HEK293 (cell line): Measurements from ENCODE around the gene C3.

ENCODE experiments used
- EGR2 ChIP-seq: fragments of 450-650 bp; formaldehyde crosslinking; IDR thresholded peaks from 2 replicates; pipeline ENCODE4 v1.5.1; 2016; ENCODE audit warnings: low read depth, missing biosample characterization, missing genetic modification characterization
- GLIS1 ChIP-seq: fragments of 450-650 bp; formaldehyde crosslinking; IDR thresholded peaks from 2 replicates; pipeline ENCODE4 v1.5.1; 2016; ENCODE audit warnings: missing biosample characterization, missing genetic modification characterization
- GLIS2 ChIP-seq: fragments of 450-650 bp; formaldehyde crosslinking; IDR thresholded peaks from 2 replicates; pipeline ENCODE4 v1.5.1; 2016; ENCODE audit warnings: missing biosample characterization, missing genetic modification characterization
- KLF1 ChIP-seq: fragments of 450-650 bp; formaldehyde crosslinking; IDR thresholded peaks from 2 replicates; pipeline ENCODE4 v1.5.1; 2016; ENCODE audit warnings: missing biosample characterization, missing genetic modification characterization
- KLF10 ChIP-seq: fragments of 450-650 bp; IDR thresholded peaks from 2 replicates; pipeline ENCODE4 v1.5.1; 2018; ENCODE audit warnings: missing biosample characterization, mild to moderate bottlenecking, missing genetic modification characterization
- KLF16 ChIP-seq: fragments of 450-650 bp; formaldehyde crosslinking; IDR thresholded peaks from 2 replicates; pipeline ENCODE4 v1.5.1; 2017; ENCODE audit warnings: missing biosample characterization, missing genetic modification characterization
- KLF7 ChIP-seq: fragments of 450-650 bp; formaldehyde crosslinking; IDR thresholded peaks from 2 replicates; pipeline ENCODE4 v1.5.1; 2016; ENCODE audit warnings: missing biosample characterization, missing genetic modification characterization, borderline replicate concordance
- KLF8 ChIP-seq: fragments of 450-650 bp; formaldehyde crosslinking; IDR thresholded peaks from 2 replicates; pipeline ENCODE4 v1.5.1; 2016; ENCODE audit warnings: missing biosample characterization, missing genetic modification characterization
- KLF9 ChIP-seq: fragments of 450-650 bp; formaldehyde crosslinking; IDR thresholded peaks from 2 replicates; pipeline ENCODE4 v1.5.1; 2016; ENCODE audit warnings: missing biosample characterization, missing genetic modification characterization, low read depth
- PATZ1 ChIP-seq: fragments of 450-650 bp; formaldehyde crosslinking; IDR thresholded peaks from 2 replicates; pipeline ENCODE4 v1.5.1; 2016; ENCODE audit warnings: missing biosample characterization, missing genetic modification characterization
- SALL2 ChIP-seq: fragments of 450-650 bp; formaldehyde crosslinking; IDR thresholded peaks from 2 replicates; pipeline ENCODE4 v1.5.0; 2017; ENCODE audit warnings: missing biosample characterization, mild to moderate bottlenecking, missing genetic modification characterization, borderline replicate concordance
- SCRT2 ChIP-seq: fragments of 450-650 bp; formaldehyde crosslinking; IDR thresholded peaks from 2 replicates; pipeline ENCODE4 v1.5.1; 2016; ENCODE audit warnings: missing biosample characterization, missing genetic modification characterization
- SP2 ChIP-seq: fragments of 450-650 bp; formaldehyde crosslinking; IDR thresholded peaks from 2 replicates; pipeline ENCODE4 v1.5.1; 2016; ENCODE audit warnings: missing biosample characterization, missing genetic modification characterization
- TCF7L2 ChIP-seq: IDR thresholded peaks from 2 replicates; pipeline ENCODE4 v1.6.1; 2011; ENCODE audit warnings: low read depth, mild to moderate bottlenecking, inconsistent platforms, low read length, moderate library complexity, borderline replicate concordance
- YY2 ChIP-seq: fragments of 450-650 bp; formaldehyde crosslinking; IDR thresholded peaks from 2 replicates; pipeline ENCODE4 v1.5.1; 2016; ENCODE audit warnings: missing biosample characterization, missing genetic modification characterization
- ZBTB8A ChIP-seq: fragments of 450-650 bp; formaldehyde crosslinking; IDR thresholded peaks from 2 replicates; pipeline ENCODE4 v1.5.1; 2016; ENCODE audit warnings: missing biosample characterization, missing genetic modification characterization
- ZEB2 ChIP-seq: fragments of 450-650 bp; formaldehyde crosslinking; IDR thresholded peaks from 2 replicates; pipeline ENCODE4 v1.5.1; 2016; ENCODE audit warnings: missing biosample characterization, missing genetic modification characterization
- ZFP3 ChIP-seq: fragments of 450-650 bp; formaldehyde crosslinking; IDR thresholded peaks from 2 replicates; pipeline ENCODE4 v1.5.1; 2016; ENCODE audit warnings: low read depth, missing biosample characterization, missing genetic modification characterization
- ZNF266 ChIP-seq: fragments of 450-650 bp; formaldehyde crosslinking; IDR thresholded peaks from 2 replicates; pipeline ENCODE4 v1.5.1; 2016; ENCODE audit warnings: missing biosample characterization, missing genetic modification characterization, low read depth
- ZNF335 ChIP-seq: fragments of 450-650 bp; formaldehyde crosslinking; conservative IDR thresholded peaks from 2 replicates; pipeline ENCODE4 v1.5.1; 2016; ENCODE audit warnings: missing biosample characterization, missing genetic modification characterization
- ZNF404 ChIP-seq: fragments of 450-650 bp; formaldehyde crosslinking; IDR thresholded peaks from 2 replicates; pipeline ENCODE4 v1.5.1; 2017; ENCODE audit warnings: missing biosample characterization, missing genetic modification characterization
- ZNF416 ChIP-seq: fragments of 450-650 bp; formaldehyde crosslinking; IDR thresholded peaks from 2 replicates; pipeline ENCODE4 v1.5.1; 2016; ENCODE audit warnings: missing biosample characterization, missing genetic modification characterization
- ZNF423 ChIP-seq: fragments of 450-650 bp; formaldehyde crosslinking; IDR thresholded peaks from 2 replicates; pipeline ENCODE4 v1.5.1; 2016; ENCODE audit warnings: missing biosample characterization, missing genetic modification characterization
- ZNF561 ChIP-seq: fragments of 450-650 bp; IDR thresholded peaks from 2 replicates; pipeline ENCODE4 v1.5.1; 2018; ENCODE audit warnings: missing biosample characterization, missing genetic modification characterization, borderline replicate concordance
- ZNF623 ChIP-seq: fragments of 450-650 bp; formaldehyde crosslinking; IDR thresholded peaks from 2 replicates; pipeline ENCODE4 v1.5.1; 2016; ENCODE audit warnings: missing biosample characterization, missing genetic modification characterization
- ZNF629 ChIP-seq: fragments of 450-650 bp; formaldehyde crosslinking; IDR thresholded peaks from 2 replicates; pipeline ENCODE4 v1.5.1; 2017; ENCODE audit warnings: missing biosample characterization, missing genetic modification characterization
- ZNF645 ChIP-seq: fragments of 450-650 bp; formaldehyde crosslinking; IDR thresholded peaks from 2 replicates; pipeline ENCODE4; 2016; ENCODE audit warnings: missing biosample characterization, missing genetic modification characterization
- ZNF707 ChIP-seq: fragments of 450-650 bp; formaldehyde crosslinking; IDR thresholded peaks from 2 replicates; pipeline ENCODE4 v1.5.1; 2016; ENCODE audit warnings: missing biosample characterization, missing genetic modification characterization
- TF ChIP-seq, protein P1 (sequence below): fragments of 450-650 bp; formaldehyde crosslinking; IDR thresholded peaks from 2 replicates; pipeline ENCODE4 v1.5.1; 2016; ENCODE audit warnings: missing biosample characterization, missing genetic modification characterization
- TF ChIP-seq, protein P2 (sequence below): fragments of 450-650 bp; formaldehyde crosslinking; IDR thresholded peaks from 2 replicates; pipeline ENCODE4 v1.5.1; 2016; ENCODE audit warnings: missing biosample characterization, missing genetic modification characterization

Gene C3

DNA sequence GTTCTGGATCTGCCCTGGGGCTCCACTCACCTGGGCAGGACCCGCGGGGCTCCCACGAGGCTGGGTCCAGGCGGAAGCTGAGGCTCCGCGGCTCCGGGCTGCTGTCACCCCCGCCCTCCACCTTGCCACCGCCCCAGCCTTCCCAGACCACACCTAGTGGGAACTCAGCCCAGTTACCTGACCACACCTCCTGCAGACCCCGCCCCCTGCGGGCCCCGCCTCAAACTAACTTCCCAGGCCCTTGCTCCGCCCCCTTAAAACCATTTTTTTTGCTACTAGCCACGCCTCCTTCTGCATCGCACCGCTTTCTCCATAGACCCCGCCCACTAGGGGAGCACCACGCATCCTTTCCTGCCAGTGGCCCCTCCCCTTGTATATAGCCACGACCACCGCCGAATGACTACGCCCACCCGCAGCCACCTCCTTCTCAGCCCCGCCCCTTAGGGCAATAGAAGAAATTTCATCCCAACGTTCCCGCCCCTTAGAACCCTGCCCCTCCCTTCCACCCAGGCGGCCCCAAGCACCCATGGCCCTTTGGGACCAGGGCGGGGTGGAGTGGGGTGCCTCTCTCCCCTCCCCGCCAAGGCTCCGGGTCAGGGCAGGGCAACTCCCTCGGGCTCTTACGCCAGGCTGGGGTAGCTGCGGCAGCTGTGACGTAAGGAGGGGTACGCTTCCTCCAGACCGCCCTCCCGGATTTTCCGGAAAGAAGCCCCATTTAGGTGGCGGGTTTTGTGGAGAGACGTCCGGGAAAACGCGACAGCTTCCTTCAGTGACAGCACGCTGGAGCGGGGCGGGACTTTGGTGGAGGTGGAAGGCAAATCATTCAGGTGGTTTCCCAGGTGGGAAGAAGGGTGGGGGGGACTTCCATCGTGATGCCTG, 47.1 kb upstream of the C3 start, which contains the start of gene SH2D3A (continued):
- TF ChIP-seq, protein P1, sequence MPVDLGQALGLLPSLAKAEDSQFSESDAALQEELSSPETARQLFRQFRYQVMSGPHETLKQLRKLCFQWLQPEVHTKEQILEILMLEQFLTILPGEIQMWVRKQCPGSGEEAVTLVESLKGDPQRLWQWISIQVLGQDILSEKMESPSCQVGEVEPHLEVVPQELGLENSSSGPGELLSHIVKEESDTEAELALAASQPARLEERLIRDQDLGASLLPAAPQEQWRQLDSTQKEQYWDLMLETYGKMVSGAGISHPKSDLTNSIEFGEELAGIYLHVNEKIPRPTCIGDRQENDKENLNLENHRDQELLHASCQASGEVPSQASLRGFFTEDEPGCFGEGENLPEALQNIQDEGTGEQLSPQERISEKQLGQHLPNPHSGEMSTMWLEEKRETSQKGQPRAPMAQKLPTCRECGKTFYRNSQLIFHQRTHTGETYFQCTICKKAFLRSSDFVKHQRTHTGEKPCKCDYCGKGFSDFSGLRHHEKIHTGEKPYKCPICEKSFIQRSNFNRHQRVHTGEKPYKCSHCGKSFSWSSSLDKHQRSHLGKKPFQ (tag by site-specific recombination), result peak; percentile 61; the same call in 1 of the 2 replicates
- TF ChIP-seq ZNF707 (tag by site-specific recombination) (no peak), SP2 (tag by site-specific recombination) (peak; percentile 93), KLF1 (tag by site-specific recombination) (peak; percentile 95), TCF7L2 (no peak), ZNF266 (tag by site-specific recombination) (no peak), SCRT2 (tag by site-specific recombination) (peak; percentile 47), KLF10 (tag by site-specific recombination) (0 out of 2 replicates have a peak, but pooled peaks have one; percentile 11), ZNF416 (no peak), GLIS2 (tag by site-specific recombination) (peak; percentile 63), KLF9 (tag by site-specific recombination) (peak; percentile 99), PATZ1 (peak; percentile 90), ZNF335 (peak; percentile 60; the same call in 1 of the 2 replicates), SALL2 (tag by site-specific recombination) (no peak), ZNF623 (tag by site-specific recombination) (no peak), YY2 (tag by site-specific recombination) (no peak), ZNF423 (tag by site-specific recombination) (peak; percentile 76), KLF8 (tag by site-specific recombination) (peak; percentile 76; the same call in 1 of the 2 replicates), ZFP3 (tag by site-specific recombination) (no peak), KLF7 (tag by site-specific recombination) (peak; percentile 86), KLF16 (tag by site-specific recombination) (peak; percentile 91), ZNF629 (tag by site-specific recombination) (peak; percentile 55), ZNF561 (tag by site-specific recombination) (0 out of 2 replicates have a peak, but pooled peaks have one; percentile 3), ZBTB8A (tag by site-specific recombination) (peak; percentile 14; the same call in 1 of the 2 replicates), GLIS1 (peak; percentile 42; the same call in 1 of the 2 replicates), ZNF645 (tag by site-specific recombination) (no peak), EGR2 (tag by site-specific recombination) (peak; percentile 68), ZNF404 (tag by site-specific recombination) (no peak), ZEB2 (peak; percentile 74)
- TF ChIP-seq, protein P2, sequence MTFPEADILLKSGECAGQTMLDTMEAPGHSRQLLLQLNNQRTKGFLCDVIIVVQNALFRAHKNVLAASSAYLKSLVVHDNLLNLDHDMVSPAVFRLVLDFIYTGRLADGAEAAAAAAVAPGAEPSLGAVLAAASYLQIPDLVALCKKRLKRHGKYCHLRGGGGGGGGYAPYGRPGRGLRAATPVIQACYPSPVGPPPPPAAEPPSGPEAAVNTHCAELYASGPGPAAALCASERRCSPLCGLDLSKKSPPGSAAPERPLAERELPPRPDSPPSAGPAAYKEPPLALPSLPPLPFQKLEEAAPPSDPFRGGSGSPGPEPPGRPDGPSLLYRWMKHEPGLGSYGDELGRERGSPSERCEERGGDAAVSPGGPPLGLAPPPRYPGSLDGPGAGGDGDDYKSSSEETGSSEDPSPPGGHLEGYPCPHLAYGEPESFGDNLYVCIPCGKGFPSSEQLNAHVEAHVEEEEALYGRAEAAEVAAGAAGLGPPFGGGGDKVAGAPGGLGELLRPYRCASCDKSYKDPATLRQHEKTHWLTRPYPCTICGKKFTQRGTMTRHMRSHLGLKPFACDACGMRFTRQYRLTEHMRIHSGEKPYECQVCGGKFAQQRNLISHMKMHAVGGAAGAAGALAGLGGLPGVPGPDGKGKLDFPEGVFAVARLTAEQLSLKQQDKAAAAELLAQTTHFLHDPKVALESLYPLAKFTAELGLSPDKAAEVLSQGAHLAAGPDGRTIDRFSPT (tag by site-specific recombination), result 0 out of 2 replicates have a peak, but pooled peaks have one; percentile 18
